T-cell (primary cell): Measurements from ENCODE around the gene PPP2R3B. TPM values are rescaled to one million over a fixed set of nuclear protein-coding genes. Genes with fewer than 3 reads are reported as not detected.

ENCODE experiments used
- ATAC-seq, 4 experiments: fragments of 200-7000 bp in 3 of 4; fragments of 150-1000 bp in 1 of 4; cut with Tn5 transposase; replicated peaks in 1 of 4; 1 replicate in 3 of 4; 2 replicates in 1 of 4; pipeline ENCODE4 v1.10.0; 2021; ENCODE audit warnings: moderate library complexity in 3 of 4, mild to moderate bottlenecking in 2 of 4, moderate number of reproducible peaks in 1 of 4
- CTCF ChIA-PET, 2 donors: fragments of 300-600 bp; sonication (Branson Sonifier 250); formaldehyde crosslinking; loops; one replicate each; lab custom pipeline; 2022; ENCODE audit warnings: antibody characterized with exemption in 2 of 2; lab: Charles Lee
- POLR2A ChIA-PET, 2 donors: fragments of 300-600 bp; sonication (Branson Sonifier 250); formaldehyde crosslinking; loops; one replicate each; lab custom pipeline; 2022; ENCODE audit warnings: antibody characterized with exemption in 2 of 2; lab: Charles Lee
- DNase-seq, 35 experiments: peaks; one replicate each; pipeline versions ENCODE4 v3.0.0 to v3.0.0-alpha.2; 2013 to 2023
- H3K27ac ChIP-seq: one replicate; pipeline ENCODE4 v1.5.1; 2013; ENCODE audit warnings: low read length
- H3K27me3 ChIP-seq, 2 experiments: replicated peaks in 1 of 2; 1 replicate in 1 of 2; 2 replicates in 1 of 2; pipeline versions ENCODE4 v1.6.1 to v1.7.0; 2013; ENCODE audit warnings: low read length in 1 of 2, mixed read lengths in 1 of 2; ENCODE audit not compliant: control insufficient read depth in 2 of 2, insufficient read depth in 2 of 2; ENCODE audit errors: extremely low read depth in 1 of 2
- H3K36me3 ChIP-seq, 2 donors: 1 replicate in 1 of 2; 2 replicates in 1 of 2; pipeline versions ENCODE4 v1.6.1 to v1.7.0; 2013; ENCODE audit warnings: low read length in 1 of 2; ENCODE audit not compliant: control insufficient read depth in 2 of 2, insufficient read depth in 1 of 2; ENCODE audit errors: extremely low read depth in 1 of 2
- H3K4me1 ChIP-seq, 2 experiments: 1 replicate in 1 of 2; 2 replicates in 1 of 2; pipeline versions ENCODE4 v1.6.1 to v1.7.0; 2013; ENCODE audit warnings: low read length in 2 of 2, mixed read lengths in 1 of 2; ENCODE audit not compliant: insufficient read depth in 2 of 2, control insufficient read depth in 1 of 2; ENCODE audit errors: extremely low read depth in 1 of 2
- H3K4me3 ChIP-seq, 2 donors: 1 replicate in 1 of 2; 2 replicates in 1 of 2; pipeline versions ENCODE4 v1.5.1 to v1.7.0; 2013; ENCODE audit warnings: mild to moderate bottlenecking in 2 of 2, low read length in 1 of 2, moderate library complexity in 1 of 2; ENCODE audit not compliant: control insufficient read depth in 1 of 2; ENCODE audit errors: extremely low read depth in 1 of 2
- H3K9me3 ChIP-seq: 2 replicates; pipeline ENCODE4 v1.7.0; 2013
- H3K27ac Mint-ChIP-seq, 2 donors: one replicate each; pipeline ENCODE4 v1.8.0; 2020 to 2021; ENCODE audit warnings: mild to moderate bottlenecking in 2 of 2, mixed read lengths in 2 of 2
- H3K27me3 Mint-ChIP-seq, 2 donors: one replicate each; pipeline ENCODE4 v1.8.0; 2021 to 2022; ENCODE audit warnings: mixed read lengths in 2 of 2
- H3K36me3 Mint-ChIP-seq: one replicate; pipeline ENCODE4 v1.8.0; 2021; ENCODE audit warnings: mixed read lengths
- H3K4me1 Mint-ChIP-seq, 3 donors: one replicate each; pipeline ENCODE4 v1.8.0; 2020 to 2022; ENCODE audit warnings: mixed read lengths in 3 of 3, mild to moderate bottlenecking in 1 of 3
- H3K4me3 Mint-ChIP-seq, 3 donors: one replicate each; pipeline ENCODE4 v1.8.0; 2020 to 2022; ENCODE audit warnings: mild to moderate bottlenecking in 3 of 3, mixed read lengths in 3 of 3, moderate library complexity in 3 of 3
- H3K9me3 Mint-ChIP-seq, 3 donors: one replicate each; pipeline ENCODE4 v1.8.0; 2020 to 2022; ENCODE audit warnings: mixed read lengths in 3 of 3
- WGBS: methylation state at CpG from one replicate; pipeline ENCODE4 v1.1.5; 2013; ENCODE audit warnings: missing lambda C conversion rate; ENCODE audit not compliant: insufficient coverage; 5-methylcytosine and 5-hydroxymethylcytosine counted together
- total RNA-seq, 35 experiments: library from RNA in 6 of 35; stranded (reverse) in 6 of 35; fragments of 120-200 nt in 1 of 35; gene quantifications; one replicate each; pipeline versions ENCODE4 v1.2.1 to v1.2.4 and lab custom pipeline; 2013 to 2026

PPP2R3B gene
- total RNA-seq, 5 donors from 2014 or later (not counting 1 experiment from before 2014, with no cell fraction given) = 30.5 to 56.5 (median 46.6) TPM

DNA sequence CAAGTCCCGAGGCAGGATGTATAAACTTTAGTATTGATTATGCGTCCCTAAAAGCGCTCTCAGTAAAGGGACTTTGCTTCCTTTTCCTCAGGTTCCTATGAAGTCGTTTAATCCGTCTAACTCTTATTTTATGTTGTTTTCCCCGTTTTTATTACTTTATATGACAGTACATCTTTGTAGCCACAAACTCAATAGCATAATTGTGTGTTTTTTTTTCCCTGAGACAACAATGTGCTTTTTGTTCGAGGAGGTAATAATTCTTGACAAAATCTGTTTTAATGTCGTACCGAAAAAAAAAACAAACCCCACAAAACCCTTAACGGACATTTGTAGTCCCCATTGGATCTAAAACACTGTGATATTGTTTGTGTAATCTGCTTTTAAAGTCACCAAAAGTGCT lies 17.9 kb upstream of the PPP2R3B start:
- Mint-ChIP-seq H3K9me3 (no peaks in the 10 kb centered on the region), H3K27ac (no peak overlapping the region), H3K27me3 (no peaks in the 10 kb centered on the region), H3K36me3 (peaks cover 3% of the 10 kb centered on the region), H3K4me1 (no peaks in the 10 kb centered on the region), H3K4me3 (no peak overlapping the region)
- Histone ChIP-seq H3K4me1 (no peaks in the 10 kb centered on the region), H3K4me3 (no peak overlapping the region), H3K36me3 (no peaks in the 10 kb centered on the region), H3K27ac (no peak overlapping the region), H3K27me3 (no peaks in the 10 kb centered on the region), H3K9me3 (no peaks in the 10 kb centered on the region)
- POLR2A ChIA-PET = no interaction called here
- no CpG with 5 or more reads among the region's 10 CpGs for WGBS
- CTCF ChIA-PET = no interaction called here
- ATAC-seq (no peak), DNase-seq (no peak)

DNA sequence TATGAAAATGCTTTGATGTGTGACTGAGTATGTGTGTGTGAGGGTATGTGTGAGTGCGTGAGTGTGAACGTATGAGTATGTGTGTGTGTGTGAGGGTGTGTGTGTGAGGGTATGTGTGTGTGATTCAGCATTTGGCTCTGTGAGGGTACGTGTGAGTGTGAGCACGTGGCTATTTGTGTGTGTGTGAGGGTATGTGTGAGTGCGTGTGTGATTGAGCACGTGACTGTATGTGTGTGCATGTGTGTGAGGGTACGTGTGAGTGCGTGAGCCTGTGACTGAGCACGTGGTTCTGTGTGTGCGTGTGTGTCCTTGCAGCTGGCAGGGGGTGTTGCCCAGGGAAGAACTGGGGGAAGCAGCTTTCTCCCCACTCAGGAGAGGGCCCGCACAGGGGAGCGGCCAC lies 16.1 kb upstream of the PPP2R3B start:
- Mint-ChIP-seq H3K27ac (no peak overlapping the region), H3K4me1 (no peaks in the 10 kb centered on the region), H3K4me3 (no peak overlapping the region), H3K36me3 (peaks cover 3% of the 10 kb centered on the region), H3K27me3 (no peaks in the 10 kb centered on the region), H3K9me3 (no peaks in the 10 kb centered on the region)
- Histone ChIP-seq H3K27me3 (no peaks in the 10 kb centered on the region), H3K36me3 (no peaks in the 10 kb centered on the region), H3K9me3 (no peaks in the 10 kb centered on the region), H3K4me1 (no peaks in the 10 kb centered on the region), H3K27ac (no peak overlapping the region), H3K4me3 (no peak overlapping the region)
- DNase-seq (no peak), ATAC-seq (no peak)
- WGBS = 90% methylated on average over 6 of the region's 12 CpGs
- ChIA-PET CTCF (no interaction called here), POLR2A (no interaction called here)

DNA sequence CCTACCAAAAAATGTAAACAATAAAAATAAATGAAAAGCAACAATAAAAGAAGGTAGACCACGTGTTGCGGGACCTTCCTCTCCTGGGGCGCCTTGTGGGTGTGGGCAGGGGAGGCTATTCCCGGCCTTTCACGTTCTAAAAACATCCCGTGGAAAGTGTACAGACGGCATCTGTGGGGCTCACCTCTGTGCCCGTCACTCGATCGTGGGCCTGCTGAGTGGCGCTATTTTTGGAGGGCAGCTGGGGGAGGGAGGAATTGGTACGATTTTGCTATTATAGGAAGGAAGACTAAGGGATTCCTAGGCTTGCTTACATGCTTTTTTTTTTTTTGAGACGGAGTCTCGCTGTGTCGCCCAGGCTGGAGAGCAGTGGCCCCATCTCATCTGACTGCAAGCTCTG lies 13.6 kb upstream of the PPP2R3B start:
- no peak overlapping the region for H3K27ac ChIP-seq
- no peaks in the 10 kb centered on the region for H3K36me3 ChIP-seq
- H3K27me3 Mint-ChIP-seq = no peaks in the 10 kb centered on the region
- 84% methylated on average over 15 of the region's 15 CpGs for WGBS
- ChIA-PET CTCF (no interaction called here), POLR2A (no interaction called here)
- H3K9me3 ChIP-seq = no peaks in the 10 kb centered on the region
- H3K4me3 Mint-ChIP-seq = no peak overlapping the region
- no peaks in the 10 kb centered on the region for H3K9me3 Mint-ChIP-seq
- H3K27ac Mint-ChIP-seq = no peak overlapping the region
- ATAC-seq (no peak), DNase-seq (no peak)
- no peaks in the 10 kb centered on the region for H3K36me3 Mint-ChIP-seq
- H3K4me3 ChIP-seq = no peak overlapping the region
- H3K27me3 ChIP-seq = no peaks in the 10 kb centered on the region
- no peaks in the 10 kb centered on the region for H3K4me1 Mint-ChIP-seq
- H3K4me1 ChIP-seq = no peaks in the 10 kb centered on the region

DNA sequence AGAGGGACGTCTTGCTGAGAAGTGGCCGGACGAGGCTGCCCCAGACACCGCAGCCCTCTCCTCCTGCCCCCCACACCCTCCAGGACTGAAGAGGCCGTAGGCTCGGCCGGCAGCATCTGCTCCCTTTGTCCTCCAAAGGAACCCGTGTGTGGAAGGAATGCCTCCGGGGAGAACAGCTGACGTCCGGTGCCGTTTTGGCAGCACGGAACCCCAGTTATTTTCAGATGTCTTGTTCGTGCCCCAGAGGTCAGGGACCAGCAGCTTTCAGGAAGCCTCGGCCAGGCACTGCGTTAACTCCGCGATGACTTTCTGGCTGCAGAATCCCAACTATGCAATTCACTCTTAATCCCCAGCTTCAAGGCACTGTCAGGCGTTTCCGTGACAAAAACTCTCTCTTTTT lies 10.9 kb upstream of the PPP2R3B start:
- Mint-ChIP-seq H3K27me3 (no peaks in the 10 kb centered on the region), H3K36me3 (no peaks in the 10 kb centered on the region), H3K4me3 (no peak overlapping the region), H3K27ac (no peak overlapping the region), H3K9me3 (no peaks in the 10 kb centered on the region), H3K4me1 (no peaks in the 10 kb centered on the region)
- H3K4me3 ChIP-seq = no peak overlapping the region
- WGBS = 72% methylated on average over 14 of the region's 20 CpGs
- POLR2A ChIA-PET = no interaction called here
- H3K27ac ChIP-seq = no peak overlapping the region
- ATAC-seq (no peak), DNase-seq (no peak)
- H3K4me1 ChIP-seq = no peaks in the 10 kb centered on the region
- no peaks in the 10 kb centered on the region for H3K9me3 ChIP-seq
- no peaks in the 10 kb centered on the region for H3K36me3 ChIP-seq
- no peaks in the 10 kb centered on the region for H3K27me3 ChIP-seq
- CTCF ChIA-PET = no interaction called here

DNA sequence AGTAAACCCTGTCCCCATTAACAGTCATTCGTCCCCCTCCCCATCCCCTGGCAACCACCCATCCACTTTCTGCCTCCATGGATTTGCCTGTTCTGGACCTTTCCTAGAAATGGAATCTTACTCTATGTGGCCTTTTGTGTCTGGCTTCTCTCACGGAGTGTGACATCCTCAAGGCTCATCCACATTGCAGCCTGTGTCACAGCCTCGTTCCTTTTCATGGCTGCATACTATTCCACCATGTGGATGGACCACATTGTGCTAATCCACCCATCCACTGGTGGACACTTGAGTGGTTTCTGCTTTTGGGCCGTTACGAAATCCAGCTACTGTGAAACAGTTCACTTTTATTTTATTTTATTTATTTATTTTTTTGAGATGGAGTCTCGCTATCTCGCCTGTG lies 8.1 kb upstream of the PPP2R3B start:
- ChIA-PET CTCF (no interaction called here), POLR2A (no interaction called here)
- Mint-ChIP-seq H3K27ac (no peak overlapping the region), H3K9me3 (no peaks in the 10 kb centered on the region), H3K4me3 (no peak overlapping the region), H3K4me1 (no peaks in the 10 kb centered on the region), H3K27me3 (no peaks in the 10 kb centered on the region), H3K36me3 (no peaks in the 10 kb centered on the region)
- ATAC-seq = no peak
- Histone ChIP-seq H3K4me1 (no peaks in the 10 kb centered on the region), H3K27me3 (no peaks in the 10 kb centered on the region), H3K9me3 (no peaks in the 10 kb centered on the region), H3K4me3 (no peak overlapping the region), H3K36me3 (no peaks in the 10 kb centered on the region), H3K27ac (no peak overlapping the region)
- no peak for DNase-seq
- WGBS = 93% methylated on average over 1 of the region's 7 CpGs

DNA sequence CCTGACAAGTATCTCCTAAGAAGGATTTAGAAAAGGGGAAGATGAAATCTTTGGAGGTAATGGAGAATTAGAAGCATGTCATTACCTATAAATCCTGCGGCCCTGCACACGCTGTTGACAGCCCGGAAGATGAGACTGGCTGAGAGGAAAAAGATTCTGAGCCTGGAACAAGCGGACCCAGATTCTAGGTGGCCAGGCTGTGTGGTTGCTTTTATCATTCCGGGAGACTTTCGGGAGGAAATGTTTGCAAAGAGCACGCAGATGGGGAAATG lies 5.8 kb upstream of the PPP2R3B start:
- Mint-ChIP-seq H3K36me3 (no peaks in the 10 kb centered on the region), H3K27ac (no peak overlapping the region), H3K27me3 (no peaks in the 10 kb centered on the region), H3K4me1 (peaks cover 0 to 6% (median 2%) of the 10 kb centered on the region in 3 donors), H3K4me3 (no peak overlapping the region), H3K9me3 (no peaks in the 10 kb centered on the region)
- POLR2A ChIA-PET = no interaction called here
- no peaks in the 10 kb centered on the region for H3K27me3 ChIP-seq
- ATAC-seq (no peak), DNase-seq (no peak)
- H3K4me3 ChIP-seq = no peak overlapping the region
- peaks cover 0 to 4% of the 10 kb centered on the region in 2 experiments for H3K4me1 ChIP-seq
- no peaks in the 10 kb centered on the region for H3K36me3 ChIP-seq
- CTCF ChIA-PET = no interaction called here
- 93% methylated on average over 3 of the region's 7 CpGs for WGBS
- no peaks in the 10 kb centered on the region for H3K9me3 ChIP-seq
- no peak overlapping the region for H3K27ac ChIP-seq
